Stimulated activated CD4-positive, alpha-beta T cell treated with anti-CD3 and anti-CD28 coated beads, Interleukin-1b, Interleukin-23, amount 100 ng/mL, for 48 hours (primary cell): ENCODE measurements around the gene POU6F1.
A peak's percentile ranks its signal among the peaks of the same experiment; 100 is the strongest.
"Not testable (repeated sequence)": the region's sequence is repeated elsewhere in the genome, so short reads cannot be mapped to it uniquely, and the experiment has no call there.

Source experiments
- DNase-seq: peaks from one replicate; pipeline ENCODE4 v3.0.0-alpha.2; 2020

Gene POU6F1

DNA sequence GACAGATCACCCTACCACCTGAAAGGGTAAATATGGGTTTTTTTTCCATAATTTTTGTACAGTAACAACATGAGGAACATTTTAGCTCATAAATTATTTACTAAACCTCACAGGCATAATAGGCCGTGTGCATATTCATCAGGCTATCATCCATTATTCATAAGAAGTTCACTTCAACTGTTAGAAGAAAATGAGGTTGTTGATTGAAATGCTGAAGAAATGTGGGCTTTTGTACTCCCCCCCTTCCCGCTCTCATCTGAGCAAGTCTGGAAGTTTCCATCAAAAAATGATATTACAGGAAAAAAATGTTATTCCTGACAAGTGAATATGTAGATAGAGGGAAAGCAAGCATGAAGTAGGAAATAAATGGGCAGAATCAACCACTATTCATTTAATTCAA is 7.9 kb upstream of the POU6F1 start:
- DNase-seq = no peak

DNA sequence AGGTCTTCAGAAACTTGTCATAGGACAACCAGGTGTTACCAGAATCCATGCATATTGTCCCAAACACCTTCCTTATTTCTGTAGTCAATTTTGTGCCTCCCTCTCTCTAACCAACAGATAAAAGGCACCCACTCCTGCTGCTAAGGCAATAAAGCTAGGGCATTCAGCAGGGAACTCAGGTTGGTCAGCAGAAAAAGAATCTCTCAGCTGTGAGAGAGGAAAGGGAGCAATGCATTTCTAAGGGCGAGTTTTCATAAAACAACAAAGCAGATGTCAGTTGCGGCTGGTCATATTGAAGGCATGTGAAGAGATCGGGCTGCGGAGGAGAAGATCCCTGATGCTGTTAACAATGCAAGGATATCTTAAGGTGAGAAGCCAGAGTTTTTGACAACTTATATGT is 7.4 kb upstream of the POU6F1 start:
- no peak for DNase-seq

DNA sequence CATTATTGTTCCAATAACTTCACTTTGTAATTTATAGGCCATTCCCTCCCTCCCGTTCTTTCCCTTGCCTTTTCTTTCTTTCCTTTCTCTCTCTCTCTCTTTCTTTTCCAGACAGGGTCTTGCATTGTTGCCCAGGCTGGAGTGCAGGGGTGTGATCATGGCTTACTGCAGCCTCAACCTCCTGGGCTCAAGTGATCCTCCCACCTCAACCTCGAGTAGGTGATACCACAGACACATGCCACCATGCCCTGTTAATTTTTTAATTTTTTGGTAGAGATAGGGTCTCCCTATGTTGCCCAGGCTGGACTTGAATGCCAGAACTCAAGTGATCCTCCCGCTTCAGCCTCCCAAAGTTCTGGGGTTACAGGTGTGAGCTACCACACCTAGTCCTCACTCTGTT is 6.8 kb upstream of the POU6F1 start:
- DNase-seq = no peak

DNA sequence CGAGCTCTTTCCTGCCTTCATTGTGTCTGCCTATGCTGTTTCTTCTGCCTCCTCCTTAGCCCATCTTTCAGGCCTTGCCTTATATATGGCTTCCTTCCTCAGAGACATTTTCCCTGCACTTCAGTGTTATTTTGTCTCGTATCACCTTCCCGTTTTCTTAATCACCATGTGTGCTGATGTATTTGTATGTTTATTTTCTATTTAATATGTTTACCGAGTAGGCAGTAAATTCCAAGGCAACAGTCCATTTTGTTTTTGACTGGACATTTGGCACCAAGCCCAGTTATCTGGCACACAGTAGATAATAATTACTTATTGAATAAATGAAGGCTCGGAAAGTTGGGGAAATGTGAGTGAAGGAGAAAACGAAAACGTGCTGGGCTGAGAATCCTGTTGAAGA is 4.6 kb upstream of the POU6F1 start:
- DNase-seq = no peak

DNA sequence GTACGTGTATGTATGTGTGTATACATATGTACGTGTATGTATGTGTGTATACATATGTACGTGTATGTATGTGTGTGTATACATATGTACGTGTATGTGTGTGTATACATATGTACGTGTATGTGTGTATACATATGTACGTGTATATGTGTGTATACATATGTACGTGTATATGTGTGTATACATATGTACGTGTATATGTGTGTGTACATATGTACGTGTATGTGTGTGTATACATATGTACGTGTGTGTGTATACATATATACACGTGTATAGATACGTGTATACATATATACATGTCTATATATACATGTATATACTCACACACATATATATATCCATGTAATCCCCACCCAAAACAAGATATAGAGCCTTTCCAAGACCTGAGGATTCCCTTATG is 2.0 kb upstream of the POU6F1 start:
- DNase-seq = not testable (repeated sequence)

DNA sequence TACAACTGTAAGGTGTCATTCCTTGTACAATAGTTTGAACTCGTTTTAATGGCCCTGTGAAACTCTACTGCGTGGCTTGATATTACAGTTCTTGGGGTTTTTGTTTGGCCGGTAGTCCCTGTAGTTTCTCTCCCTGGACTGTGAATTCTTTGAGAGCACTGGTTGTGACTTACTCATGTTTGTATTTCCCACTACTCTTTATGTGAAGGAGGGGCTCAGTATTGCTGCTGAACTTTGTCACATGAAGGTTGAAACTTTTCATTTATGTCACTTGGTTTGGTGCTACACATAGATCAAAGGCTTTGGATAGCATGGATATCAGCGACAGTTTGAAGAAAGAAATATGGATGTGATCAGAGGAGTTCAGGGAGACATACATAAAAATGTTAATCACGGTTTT is 1.5 kb upstream of the POU6F1 start:
- no peak for DNase-seq

DNA sequence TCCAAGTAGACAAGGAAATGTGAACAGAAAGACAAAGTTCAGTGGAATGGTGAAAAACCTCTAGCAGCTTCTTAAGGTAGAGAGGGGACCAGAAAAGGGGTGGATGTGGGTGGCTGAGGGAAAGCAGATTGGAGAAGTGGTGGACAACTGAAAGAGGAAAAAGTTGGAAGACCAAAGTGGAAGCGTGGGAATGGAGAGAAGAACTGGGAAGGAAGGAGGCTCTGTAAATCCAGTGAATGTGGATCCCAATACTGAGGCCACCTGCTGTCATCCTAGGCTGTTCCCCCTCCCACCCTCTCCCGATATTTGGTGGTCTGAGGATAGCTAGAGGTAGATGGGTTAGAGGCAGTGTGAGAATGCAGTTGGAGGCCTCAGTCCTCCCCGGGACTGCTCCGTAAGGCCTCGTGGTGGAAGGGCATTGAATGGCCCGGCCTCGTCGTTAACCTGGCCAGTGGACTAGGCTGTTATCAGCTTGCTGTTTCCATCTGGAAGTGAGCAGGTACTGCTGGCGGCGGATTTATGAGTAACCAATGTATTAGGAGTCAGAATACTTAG is 822 bp upstream of the POU6F1 start:
- DNase-seq = no peak

DNA sequence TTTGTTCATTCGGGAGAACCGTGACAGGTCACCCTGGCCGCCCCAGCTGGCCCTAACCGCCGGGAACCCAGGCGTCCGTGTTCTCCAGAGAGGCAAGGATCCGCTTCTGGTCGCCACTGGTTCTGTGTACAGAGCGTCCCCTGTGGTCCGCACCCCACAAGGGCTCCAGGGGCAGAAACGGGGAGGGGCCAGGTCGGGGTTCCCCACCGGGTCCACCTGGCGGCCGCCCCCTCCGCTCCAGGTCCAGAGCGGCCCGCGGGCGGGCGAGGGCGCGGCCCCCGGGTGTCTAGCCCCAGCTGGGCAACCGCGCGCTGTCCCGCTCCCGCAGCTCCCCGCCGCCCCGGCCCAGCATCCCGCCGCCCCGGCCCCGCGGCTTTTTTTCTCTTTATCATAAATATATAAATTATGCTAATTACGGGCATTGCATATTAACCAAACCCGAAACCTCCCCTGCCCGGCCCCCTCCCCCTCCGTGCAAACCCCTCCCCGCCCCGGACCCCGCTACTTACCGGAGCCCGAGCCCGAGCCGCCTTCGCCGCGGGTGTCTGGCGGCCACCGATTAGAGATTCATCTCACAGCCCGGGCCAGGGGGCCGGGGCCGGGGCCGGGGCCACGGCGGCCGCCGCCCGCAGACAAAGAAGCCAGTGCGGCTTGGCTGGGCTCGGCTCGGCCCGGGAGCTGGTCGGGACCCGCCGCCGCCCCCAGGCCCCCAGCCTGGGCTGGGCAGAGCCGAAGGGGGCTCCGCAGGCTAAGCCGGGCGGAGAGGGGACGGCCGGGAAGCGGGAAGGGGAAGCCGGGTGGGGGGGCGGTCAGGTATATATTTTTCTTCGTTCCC is 512 bp downstream of the POU6F1 start:
- DNase-seq = peak; percentile 24

DNA sequence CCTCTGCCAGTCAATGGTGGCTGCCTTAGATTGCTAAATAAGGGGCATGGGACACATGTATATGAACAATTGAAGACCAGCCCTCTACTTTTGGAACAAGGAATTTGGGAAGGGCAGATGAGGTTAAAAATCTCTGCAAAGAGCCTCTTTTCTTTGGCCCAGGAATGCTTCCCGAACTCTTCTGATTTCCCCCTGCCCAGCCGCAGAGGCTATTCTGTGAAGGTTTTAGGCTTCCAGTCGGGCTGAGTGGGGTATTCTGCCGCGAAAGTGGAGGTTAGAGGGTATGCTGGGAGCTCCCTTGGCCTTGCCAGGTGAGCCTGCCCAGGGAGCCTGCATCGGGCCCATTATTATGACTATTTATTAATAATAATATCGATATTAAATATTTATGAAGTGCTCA is 1.2 kb downstream of the POU6F1 start:
- DNase-seq = no peak

DNA sequence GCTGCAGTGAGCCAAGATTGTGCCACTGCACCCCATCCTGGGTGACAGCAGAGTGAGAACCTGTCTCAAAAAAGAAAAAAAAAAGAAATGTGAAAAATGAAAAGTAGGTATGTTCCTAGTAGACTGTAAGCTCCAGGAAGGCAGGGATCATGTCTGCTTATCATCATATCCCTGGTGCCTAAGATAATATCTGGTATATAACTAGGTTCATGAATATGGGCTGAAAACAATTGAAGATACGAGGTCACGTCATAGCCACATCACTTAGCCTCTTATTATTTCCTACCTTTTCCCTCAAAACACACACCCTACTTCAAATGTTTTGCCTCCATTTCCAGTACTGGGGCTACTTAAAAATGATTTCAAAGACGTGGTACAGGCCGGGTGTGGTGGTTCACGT is 3.0 kb downstream of the POU6F1 start:
- DNase-seq = no peak

DNA sequence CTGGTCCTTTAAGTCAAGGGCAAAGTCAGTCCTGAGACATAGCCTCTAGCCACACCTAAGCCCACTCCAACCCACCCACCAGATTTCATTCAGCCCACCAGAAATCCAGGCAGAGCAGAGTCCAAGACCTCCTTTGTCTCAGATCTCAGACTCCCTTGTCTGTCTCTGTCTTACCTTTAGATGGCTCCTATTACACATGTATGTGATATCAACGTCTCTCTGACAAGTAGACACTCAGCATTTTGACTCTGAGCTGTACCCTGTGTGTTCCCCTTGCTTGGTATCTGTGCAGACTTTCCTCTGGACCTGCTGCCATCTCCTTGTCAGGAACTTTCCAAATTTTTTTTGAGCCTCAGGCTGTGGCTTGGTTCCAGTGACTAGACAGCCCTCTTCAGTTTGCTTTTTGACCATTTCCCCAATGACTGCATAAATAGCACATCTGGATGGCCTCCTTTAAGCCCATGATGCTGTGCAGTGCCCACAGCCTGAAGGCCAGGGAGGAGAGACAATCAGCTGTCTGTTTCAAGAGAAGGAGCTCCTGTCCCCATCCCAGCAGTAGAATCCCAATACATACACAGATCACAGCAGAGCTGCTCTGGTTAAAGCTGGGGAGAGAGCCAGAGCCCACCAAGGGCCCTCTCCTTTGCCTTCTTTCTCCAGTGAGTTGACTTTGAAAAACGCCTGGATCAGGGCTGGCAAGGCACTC is 7.0 kb downstream of the POU6F1 start:
- DNase-seq = no peak

DNA sequence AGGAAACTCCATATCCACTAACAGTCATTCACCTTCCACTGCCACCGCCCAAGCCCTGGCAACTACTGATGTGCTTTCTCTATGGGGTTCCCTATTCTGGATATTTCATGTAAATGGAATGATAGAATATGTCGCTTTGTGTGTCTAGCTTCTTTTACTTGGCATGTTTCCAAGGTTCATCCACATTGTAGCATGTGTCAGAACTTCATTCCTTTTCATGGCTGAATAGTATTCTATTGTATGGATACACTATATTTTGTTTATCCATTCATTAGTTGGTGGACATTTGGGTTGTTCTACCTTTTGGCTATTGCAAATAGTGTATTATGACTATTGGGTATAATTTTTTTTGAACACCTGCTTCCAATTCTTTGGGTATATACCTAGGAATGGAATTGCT is 8.6 kb downstream of the POU6F1 start:
- no peak for DNase-seq

DNA sequence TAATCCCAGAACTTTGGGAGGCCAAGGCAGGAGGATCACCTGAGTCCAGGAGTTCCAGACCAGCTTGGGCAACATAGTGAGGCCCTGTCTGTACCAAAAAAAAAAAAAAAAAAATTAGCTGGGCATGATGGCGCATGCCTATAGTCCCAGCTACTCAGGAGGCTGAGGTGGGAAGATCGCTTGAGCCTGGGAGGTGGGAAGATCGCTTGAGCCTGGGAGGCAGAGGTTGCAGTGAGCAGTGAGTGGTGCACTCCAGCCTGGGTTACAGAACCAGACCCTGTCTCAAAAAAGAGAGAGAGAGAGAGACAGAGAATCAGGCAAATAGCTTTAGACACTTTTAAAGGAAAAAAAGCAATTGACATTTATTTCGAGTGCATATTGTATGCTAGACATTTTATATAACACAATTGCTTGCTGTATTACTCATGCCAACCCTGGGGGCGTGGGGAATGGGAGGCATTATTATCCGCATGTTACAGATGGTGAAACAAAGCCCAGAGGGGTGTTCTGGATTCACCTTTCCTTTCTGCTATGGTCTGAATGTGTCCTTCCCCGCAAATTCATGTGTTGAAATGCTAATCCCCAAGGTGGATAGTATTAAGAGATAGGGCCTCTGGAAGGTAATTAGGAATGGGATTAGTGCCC is 9.7 kb downstream of the POU6F1 start:
- no peak for DNase-seq

DNA sequence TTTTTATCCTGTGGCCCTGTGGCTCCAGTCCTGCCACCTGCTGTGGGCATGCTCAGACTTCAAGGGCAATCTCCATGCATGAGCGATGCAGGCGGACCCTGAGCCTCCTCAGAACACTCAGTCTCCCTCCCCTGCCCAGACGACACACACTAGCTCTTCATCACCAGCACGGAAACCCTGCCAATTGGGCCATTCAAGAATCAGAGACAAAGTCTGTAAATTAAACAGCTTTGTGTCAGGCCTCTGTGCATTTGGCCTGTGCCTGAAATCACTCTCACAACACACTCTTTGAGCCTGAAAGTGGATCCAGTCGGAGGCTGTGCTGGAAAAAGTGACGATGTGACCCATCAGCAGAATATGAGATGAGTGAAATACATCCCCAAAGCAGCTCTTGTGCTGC is 12.5 kb downstream of the POU6F1 start:
- DNase-seq = no peak

DNA sequence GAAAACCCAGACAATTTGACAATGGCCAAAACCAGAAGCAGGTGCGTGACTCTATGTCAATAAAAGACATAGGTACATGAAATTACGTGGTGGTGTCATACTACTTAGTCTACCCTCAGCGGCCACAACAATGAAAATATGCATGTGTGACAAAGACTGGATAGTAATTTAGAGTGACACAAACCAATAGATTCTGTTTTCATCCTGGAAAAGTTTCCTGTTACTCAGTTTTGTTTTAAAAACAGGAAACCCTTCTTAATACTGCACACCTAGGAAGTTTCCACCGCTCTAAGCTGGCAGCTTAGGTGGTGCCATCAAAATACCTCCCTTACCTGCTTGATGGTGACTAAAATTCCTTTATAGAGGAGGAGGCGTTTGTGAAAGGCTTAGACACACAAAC is 15.1 kb downstream of the POU6F1 start:
- DNase-seq = no peak

DNA sequence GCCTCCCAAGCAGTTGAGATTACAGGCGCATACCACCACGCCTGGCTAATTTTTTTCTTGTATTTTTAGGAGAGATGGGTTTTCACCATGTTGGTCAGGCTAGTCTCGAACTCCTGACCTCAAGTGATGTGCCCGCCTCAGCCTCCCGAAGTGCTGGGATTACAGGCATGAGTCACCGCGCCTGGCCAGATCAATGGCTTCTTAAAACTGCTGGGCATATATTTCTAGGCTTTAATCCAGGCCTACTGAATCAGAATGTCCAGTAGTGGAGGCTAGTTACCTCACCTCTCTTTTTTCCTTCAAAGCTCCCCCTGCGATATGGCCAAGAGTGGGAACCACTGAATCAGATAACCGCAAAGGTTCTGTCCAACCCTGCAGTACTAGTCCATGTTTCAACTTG is 17.1 kb downstream of the POU6F1 start:
- no peak for DNase-seq

DNA sequence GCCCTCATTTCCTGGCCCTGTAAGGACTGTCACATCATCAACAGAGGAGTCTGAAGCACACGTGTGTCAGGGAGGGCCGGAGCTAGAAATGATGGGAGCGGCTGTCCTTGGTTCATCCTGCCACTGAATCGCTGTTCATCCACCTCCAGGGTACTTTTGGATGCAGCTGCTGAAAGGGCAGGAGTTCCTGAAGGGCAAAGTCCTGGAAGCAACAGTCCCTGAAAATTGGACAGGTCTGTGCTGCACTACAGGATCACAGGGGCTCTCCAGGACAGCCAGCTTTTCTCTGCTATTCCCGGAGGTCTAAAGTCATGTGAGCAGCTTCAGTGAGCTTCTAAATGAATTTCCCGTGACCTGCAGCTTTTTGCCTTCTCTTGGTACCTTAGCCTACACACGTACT is 17.7 kb downstream of the POU6F1 start:
- no peak for DNase-seq

DNA sequence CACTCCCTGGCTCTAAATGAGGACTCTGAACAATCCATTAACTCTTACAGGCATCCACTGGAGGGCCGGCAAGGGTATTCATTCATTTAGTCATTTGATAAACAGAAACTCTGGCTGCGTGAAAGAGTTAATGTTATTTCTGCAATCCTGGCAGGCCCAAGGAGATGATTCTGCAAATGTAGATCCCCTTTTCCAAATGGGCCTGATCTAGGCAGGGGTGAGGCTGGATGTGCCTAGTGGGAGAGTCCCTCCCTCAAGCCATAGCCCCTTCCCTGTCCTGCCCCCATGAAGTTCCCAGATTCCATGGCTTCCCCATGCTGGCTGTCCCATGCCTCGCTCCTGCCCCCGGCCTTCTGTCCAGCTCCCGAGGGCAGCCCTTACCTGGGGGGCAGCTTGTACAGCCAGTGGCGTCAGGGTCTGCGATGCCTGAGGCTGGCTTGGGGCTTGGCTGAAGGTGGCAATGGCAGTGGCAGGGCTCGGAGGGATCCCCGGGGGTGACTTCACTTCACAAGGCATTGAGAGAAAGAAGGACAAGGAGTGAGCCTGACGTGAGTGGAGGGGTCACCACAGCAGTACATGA is 18.4 kb downstream of the POU6F1 start:
- no peak for DNase-seq

DNA sequence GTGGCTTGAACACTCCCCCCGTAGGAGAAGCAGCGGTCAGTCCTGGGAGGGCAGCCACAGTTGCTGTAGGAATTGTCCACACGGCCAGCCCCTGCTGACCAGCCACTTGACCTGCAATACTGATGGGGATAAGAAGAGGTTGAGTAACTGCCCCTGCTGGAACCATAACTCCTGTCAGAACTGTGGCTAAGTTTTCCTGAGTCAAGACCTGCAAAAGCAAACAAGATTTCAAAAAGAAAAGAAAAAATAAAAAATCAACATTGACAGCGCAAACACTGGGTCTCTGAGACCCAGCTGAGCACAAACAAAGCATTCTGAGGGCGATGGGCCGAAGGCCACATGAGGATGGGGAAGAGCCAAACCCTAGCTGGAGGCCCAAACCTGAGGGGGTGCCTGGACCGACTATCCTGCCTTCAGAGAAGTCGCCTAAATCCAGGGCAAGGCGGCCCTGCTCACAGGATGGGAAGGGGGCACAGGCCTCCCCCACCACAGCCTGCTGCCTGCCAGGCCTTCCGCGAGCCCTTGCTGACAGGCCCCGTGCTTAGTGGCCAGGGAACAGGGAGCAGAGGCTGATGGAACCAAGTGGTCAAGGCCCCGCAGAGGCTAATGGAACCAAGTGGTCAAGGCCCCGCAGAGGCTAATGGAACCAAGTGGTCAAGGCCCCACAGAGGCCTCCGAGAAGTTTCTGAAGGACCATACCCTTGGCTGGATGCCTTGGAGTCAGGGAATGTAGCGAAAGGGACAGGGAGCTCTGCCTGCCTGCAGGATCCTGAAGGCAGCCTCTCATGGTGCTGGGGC is 19.1 kb downstream of the POU6F1 start:
- no peak for DNase-seq

DNA sequence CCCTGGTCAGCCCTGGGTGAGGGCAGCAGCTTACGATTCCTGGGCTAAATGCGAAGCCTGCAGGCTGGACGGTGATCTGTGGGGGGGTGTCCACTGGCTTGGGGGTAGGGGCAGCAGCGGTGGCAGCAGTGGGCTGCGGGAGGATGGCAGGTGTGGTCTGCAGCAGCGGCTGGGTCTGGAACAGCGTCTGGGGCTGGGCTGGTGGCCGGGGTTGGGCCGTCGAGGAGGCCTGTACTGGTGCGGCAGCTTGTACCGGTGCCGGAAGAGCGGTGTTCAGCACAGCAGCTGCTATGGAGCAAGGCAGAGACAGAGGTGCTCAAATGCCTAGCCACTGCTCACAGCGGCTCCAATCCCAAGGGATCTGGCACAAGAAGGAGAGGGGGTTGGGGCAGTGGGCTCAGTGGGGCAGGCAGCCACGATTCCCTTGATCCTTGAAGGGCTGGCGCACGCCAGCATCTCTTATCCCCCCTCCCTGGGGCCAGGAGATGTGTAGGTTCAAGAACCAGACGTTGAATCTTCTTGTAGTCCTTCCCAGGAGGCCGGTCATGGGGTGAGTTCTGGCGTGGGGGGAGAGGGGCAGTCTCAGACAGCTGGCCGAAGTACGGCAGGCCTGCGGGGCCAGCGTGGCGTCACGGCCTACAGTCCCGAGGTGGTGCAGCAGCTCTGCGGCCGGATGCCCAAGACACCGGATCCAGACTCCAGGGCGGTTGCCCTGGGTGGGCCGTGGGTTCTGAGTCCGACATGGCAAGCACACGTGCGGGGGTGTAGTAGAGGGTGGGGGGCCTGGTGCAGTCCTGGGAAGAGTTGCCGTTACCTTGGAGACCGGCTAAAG is 19.9 kb downstream of the POU6F1 start:
- DNase-seq = no peak

DNA sequence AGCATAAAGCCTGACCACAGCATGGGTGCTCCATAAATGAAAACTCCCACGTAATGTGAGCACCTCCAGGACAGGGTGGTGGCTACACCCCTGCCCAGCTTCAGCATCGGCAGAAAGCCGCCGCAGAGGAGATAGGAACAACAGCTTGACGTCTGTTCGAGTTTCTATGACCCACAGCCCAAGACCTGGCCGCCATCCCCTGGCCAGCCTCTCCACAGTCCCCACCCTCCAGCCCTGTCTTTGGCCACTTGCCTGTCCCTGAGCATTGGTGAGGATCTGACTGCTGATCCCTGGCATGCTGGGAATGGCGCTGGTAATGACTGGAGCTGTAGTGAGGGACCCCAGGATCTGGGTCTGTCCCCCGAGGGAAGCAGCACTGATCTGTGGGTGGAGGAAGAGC is 21.3 kb downstream of the POU6F1 start:
- no peak for DNase-seq

DNA sequence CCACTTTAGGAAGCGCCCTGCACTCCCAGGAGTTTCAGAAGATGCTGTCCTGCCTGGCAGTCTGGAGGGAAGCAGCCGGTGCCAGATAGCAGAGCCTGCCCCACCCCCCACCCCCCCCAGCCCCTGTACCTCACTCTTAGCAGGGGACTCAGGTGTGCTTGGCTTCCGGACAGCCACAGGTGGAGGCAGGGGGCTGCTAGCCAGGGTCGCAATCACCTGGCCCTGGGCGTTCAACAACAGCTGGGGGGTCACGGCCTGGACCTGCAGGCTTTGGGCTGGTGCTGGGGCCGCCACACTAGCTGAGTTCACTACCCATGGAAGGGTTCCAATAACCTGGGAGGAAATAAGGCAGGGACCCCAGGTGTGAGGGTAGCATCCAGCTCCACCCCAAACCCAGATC is 22.0 kb downstream of the POU6F1 start:
- DNase-seq = no peak
